Measurements from ENCODE around the gene TAMALIN. TPM values are rescaled to one million over a fixed set of nuclear protein-coding genes. Genes with fewer than 3 reads are reported as not detected.

The TAMALIN gene
- total RNA-seq, 2 experiments from 2014 or later, result 495 to 525 TPM

DNA sequence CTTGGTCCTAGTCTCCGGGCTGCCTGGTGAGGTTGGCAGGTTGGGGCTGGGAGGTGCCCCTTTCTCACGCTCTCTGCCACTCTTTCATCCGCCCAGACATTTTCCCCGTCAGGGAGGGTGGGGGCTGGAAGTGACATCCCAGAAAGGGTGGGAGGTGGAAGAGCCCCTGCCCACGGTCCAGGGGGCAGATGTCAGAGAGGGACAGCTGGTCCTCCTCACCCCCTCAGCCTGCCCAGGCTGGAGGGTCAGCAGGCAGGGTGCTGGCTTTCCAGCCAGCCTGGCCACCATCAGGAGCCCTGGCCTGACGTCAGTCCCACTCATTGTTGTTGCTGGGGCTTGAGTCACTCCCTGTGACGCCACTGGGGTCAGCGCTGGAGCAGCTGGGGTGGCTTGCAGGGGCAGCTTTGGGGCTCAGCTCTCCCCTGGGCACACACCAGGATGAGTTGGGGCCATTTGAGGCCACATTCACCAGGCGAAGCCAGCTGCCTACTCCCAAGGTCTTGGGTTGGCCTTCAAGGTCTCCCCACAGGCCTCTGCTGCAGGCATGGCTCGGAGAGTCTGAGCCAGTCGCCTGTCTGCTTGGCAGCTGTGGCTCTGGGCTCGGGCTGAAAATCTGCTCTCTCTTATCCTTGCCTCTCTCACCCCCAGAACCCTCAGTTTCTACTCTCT, 57.4 kb downstream of the TAMALIN start:
- no peak for DNase-seq
- H3K36me3 Mint-ChIP-seq (ENCODE audit: low read depth), result peaks cover 3% of the 10 kb centered on the region
- Histone ChIP-seq H3K36me3 (ENCODE audit: insufficient read depth, low read length) (no peaks in the 10 kb centered on the region), H3K4me3 (ENCODE audit: low read length) (no peak overlapping the region), H3K27ac (ENCODE audit: low read depth in 1 of 2, low read length in 2 of 2) (no peak overlapping the region), H3K9me3 (ENCODE audit: control insufficient read depth in 1 of 2, insufficient read depth in 1 of 2, low read length in 2 of 2) (no peaks in the 10 kb centered on the region), H3K4me1 (ENCODE audit: insufficient read depth, low read length) (peaks cover 4% of the 10 kb centered on the region), H3K27me3 (ENCODE audit: control insufficient read depth in 1 of 2, insufficient read depth in 2 of 2, low read length in 2 of 2) (no peaks in the 10 kb centered on the region)
- H3K27me3 Mint-ChIP-seq, result no peaks in the 10 kb centered on the region
- H3K4me3 Mint-ChIP-seq, result no peak overlapping the region
- no peak for ATAC-seq (ENCODE audit: poor library complexity)
- ChIA-PET POLR2A (no interaction called here), CTCF (interaction anchor here (0.6 kb wide), 1 partner anchor 27 kb away, joined by 3 read pairs; no protein-coding TSS in a partner anchor)
- H3K4me1 Mint-ChIP-seq (ENCODE audit: low read depth), result peaks cover 4% of the 10 kb centered on the region
- H3K9me3 Mint-ChIP-seq, result no peaks in the 10 kb centered on the region
- intact Hi-C loops (cut with DNase I, micrococcal nuclease), result no loop called here
- no peak overlapping the region for H3K27ac Mint-ChIP-seq
- TF ChIP-seq, protein P1, sequence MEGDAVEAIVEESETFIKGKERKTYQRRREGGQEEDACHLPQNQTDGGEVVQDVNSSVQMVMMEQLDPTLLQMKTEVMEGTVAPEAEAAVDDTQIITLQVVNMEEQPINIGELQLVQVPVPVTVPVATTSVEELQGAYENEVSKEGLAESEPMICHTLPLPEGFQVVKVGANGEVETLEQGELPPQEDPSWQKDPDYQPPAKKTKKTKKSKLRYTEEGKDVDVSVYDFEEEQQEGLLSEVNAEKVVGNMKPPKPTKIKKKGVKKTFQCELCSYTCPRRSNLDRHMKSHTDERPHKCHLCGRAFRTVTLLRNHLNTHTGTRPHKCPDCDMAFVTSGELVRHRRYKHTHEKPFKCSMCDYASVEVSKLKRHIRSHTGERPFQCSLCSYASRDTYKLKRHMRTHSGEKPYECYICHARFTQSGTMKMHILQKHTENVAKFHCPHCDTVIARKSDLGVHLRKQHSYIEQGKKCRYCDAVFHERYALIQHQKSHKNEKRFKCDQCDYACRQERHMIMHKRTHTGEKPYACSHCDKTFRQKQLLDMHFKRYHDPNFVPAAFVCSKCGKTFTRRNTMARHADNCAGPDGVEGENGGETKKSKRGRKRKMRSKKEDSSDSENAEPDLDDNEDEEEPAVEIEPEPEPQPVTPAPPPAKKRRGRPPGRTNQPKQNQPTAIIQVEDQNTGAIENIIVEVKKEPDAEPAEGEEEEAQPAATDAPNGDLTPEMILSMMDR (IDR thresholded peaks at IDR 0.05), result no peak

Other genes with a start within 250 kb of the TAMALIN start
- gene FIGNL2, start 158.2 kb upstream of the TAMALIN start, total RNA-seq, result 1 to 10 TPM; 1.2 to 1.3 TPM
- not detected for gene ANKRD33, start 118.8 kb upstream of the TAMALIN start, total RNA-seq
- gene ACVRL1, start 99.4 kb upstream of the TAMALIN start, total RNA-seq, result not detected
- 10 to 100 TPM; 14.2 to 14.5 TPM for gene ACVR1B, start 55.2 kb upstream of the TAMALIN start, total RNA-seq
- 10 to 100 TPM; 67.0 to 79.2 TPM for gene NR4A1, start 44.5 kb downstream of the TAMALIN start, total RNA-seq
- 10 to 100 TPM; 20.6 to 20.9 TPM for gene ATG101, start 63.0 kb downstream of the TAMALIN start, total RNA-seq
- gene SMIM41, start 72.8 kb downstream of the TAMALIN start, total RNA-seq, result not detected
- gene KRT80, start 185.1 kb downstream of the TAMALIN start, total RNA-seq, result not detected
- gene KRT7, start 226.3 kb downstream of the TAMALIN start, total RNA-seq, result not detected